Measurements from ENCODE around the gene NEUROD2.

DNA sequence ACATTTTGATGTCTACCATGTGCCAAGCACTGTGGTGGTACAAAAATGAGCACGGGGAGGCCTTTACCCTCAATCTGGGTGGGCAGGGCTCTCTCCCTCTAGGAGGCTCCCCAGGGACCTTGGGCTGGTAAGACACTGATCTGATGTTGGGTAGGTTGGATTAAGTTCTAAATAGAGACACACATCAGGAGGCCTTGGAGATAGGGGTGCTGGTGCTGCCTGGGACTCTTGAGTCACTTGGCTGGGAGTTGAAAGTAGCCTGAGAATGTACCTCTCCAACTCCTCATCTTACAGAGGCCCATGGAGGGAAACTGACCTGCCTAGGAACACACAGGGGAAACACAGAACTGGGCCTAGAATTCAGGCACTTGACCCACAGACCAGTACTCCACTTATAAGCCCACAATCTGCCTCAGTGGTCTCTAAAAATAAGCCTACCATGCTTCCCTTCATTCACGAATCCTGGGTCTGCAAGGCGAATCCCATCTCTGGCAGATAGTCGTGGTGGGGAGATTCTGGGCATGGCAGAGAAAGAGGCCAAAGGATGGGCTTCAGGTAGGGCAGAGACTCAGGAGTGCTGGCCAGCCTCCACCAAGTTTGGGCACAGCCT, 1.8 kb upstream of the NEUROD2 start:
- no peak for TF ChIP-seq CTCF (IDR thresholded peaks at IDR 0.05)
- TF ChIP-seq EP300 (IDR thresholded peaks at IDR 0.05) = no peak
- no peak for TF ChIP-seq POLR2A (IDR thresholded peaks at IDR 0.05)
- no peak for TF ChIP-seq POLR2AphosphoS5 (IDR thresholded peaks at IDR 0.05)
